Measurements from ENCODE around the gene RYR2. TPM values are rescaled to one million over a fixed set of nuclear protein-coding genes. Genes with fewer than 3 reads are reported as not detected.

Gene RYR2
- total RNA-seq, 1 experiment from 2014 or later: 3.4 TPM

- TF ChIP-seq CTCF (conservative IDR thresholded peaks at IDR 0.05): peak; percentile 58
- DNase-seq: peak; percentile 43
These were observed 450.4 kb downstream of the RYR2 start for GRCh38 chr1:237492359-237492758.

More at GRCh38 chr1:237492359-237492758, 450.4 kb downstream of the RYR2 start:
- H3K27me3 ChIP-seq (ENCODE audit: insufficient read depth, low read length): no peaks in the 10 kb centered on the region
- no peaks in the 10 kb centered on the region for H4K20me1 ChIP-seq (ENCODE audit: control insufficient read depth, insufficient read depth, insufficient read length)
- no peaks in the 10 kb centered on the region for H3K9me3 Mint-ChIP-seq
- H3K27ac ChIP-seq (ENCODE audit: insufficient read length, low read depth, low read length): no peak overlapping the region
- no peak overlapping the region for H2AFZ ChIP-seq (ENCODE audit: low read length)
- H2BK20ac ChIP-seq (ENCODE audit: low read depth, low read length, poor library complexity, severe bottlenecking): no peak overlapping the region
- peaks cover 0 to 3% (median 0%) of the 10 kb centered on the region in 3 experiments; a peak in 1 of 7 replicates for H3K36me3 Mint-ChIP-seq (ENCODE audit: insufficient read depth in 1 of 3, low read depth in 3 of 3)
- H3K4me1 ChIP-seq (ENCODE audit: insufficient read depth, low read length): no peaks in the 10 kb centered on the region
- H3K9me3 ChIP-seq (ENCODE audit: control insufficient read depth, low read depth, low read length): no peaks in the 10 kb centered on the region
- no peak overlapping the region for H2BK5ac ChIP-seq (ENCODE audit: insufficient read length, low read length)
- no CpG with 5 or more reads among the region's 1 CpG for WGBS (ENCODE audit: extremely low coverage, insufficient read length, low lambda C conversion rate)
- no peak overlapping the region for H4K5ac ChIP-seq (ENCODE audit: insufficient read length, low read depth, low read length)
- H3K27me3 Mint-ChIP-seq (ENCODE audit: low read depth): no peaks in the 10 kb centered on the region
- H3T11ph ChIP-seq (ENCODE audit: low read length): no peak overlapping the region
- no peak overlapping the region for H4K91ac ChIP-seq (ENCODE audit: insufficient read length, low read depth, low read length)
- H2AK5ac ChIP-seq (ENCODE audit: insufficient read length, low read length): no peak overlapping the region
- no peak overlapping the region for H2BK12ac ChIP-seq (ENCODE audit: insufficient read length, low read depth, low read length)
- no peaks in the 10 kb centered on the region for H3K23me2 ChIP-seq (ENCODE audit: insufficient read length, low read depth, low read length, poor library complexity, severe bottlenecking)
- no peaks in the 10 kb centered on the region for H3K79me1 ChIP-seq (ENCODE audit: insufficient read depth, low read depth, low read length, poor library complexity, severe bottlenecking)
- no peak overlapping the region for H3K9ac ChIP-seq (ENCODE audit: extremely low read depth, insufficient read length, low read length)
- H3K4me1 Mint-ChIP-seq: no peaks in the 10 kb centered on the region
- no peaks in the 10 kb centered on the region for H3K79me2 ChIP-seq (ENCODE audit: insufficient read depth, low read length)
- no peak overlapping the region for H3K56ac ChIP-seq (ENCODE audit: insufficient read length, low read depth, low read length)
- no peak overlapping the region for H2BK15ac ChIP-seq (ENCODE audit: low read depth, low read length)
- H3K27ac Mint-ChIP-seq: no peak overlapping the region
- no peak overlapping the region for H3K14ac ChIP-seq (ENCODE audit: insufficient read depth, low read length)
- H4K8ac ChIP-seq (replicated peaks; ENCODE audit: insufficient read length, low read depth, low read length): no peak overlapping the region
- no peak overlapping the region for H2BK120ac ChIP-seq (ENCODE audit: low read depth, low read length, poor library complexity, severe bottlenecking)
- H3K18ac ChIP-seq (ENCODE audit: insufficient read length, low read depth, low read length): no peak overlapping the region
- no peak overlapping the region for H3K4me3 Mint-ChIP-seq
- no peak overlapping the region for H3K4me2 ChIP-seq (ENCODE audit: insufficient read depth, insufficient read length, low read length)
- no peak overlapping the region for H3K23ac ChIP-seq (ENCODE audit: insufficient read length, low read depth, low read length)
- H3K4ac ChIP-seq (ENCODE audit: low read depth, low read length): no peak overlapping the region
